ENCODE measurements around the gene NFKBIZ. TPM values are rescaled to one million over a fixed set of nuclear protein-coding genes. Genes with fewer than 3 reads are reported as not detected.

The NFKBIZ gene, protein sequence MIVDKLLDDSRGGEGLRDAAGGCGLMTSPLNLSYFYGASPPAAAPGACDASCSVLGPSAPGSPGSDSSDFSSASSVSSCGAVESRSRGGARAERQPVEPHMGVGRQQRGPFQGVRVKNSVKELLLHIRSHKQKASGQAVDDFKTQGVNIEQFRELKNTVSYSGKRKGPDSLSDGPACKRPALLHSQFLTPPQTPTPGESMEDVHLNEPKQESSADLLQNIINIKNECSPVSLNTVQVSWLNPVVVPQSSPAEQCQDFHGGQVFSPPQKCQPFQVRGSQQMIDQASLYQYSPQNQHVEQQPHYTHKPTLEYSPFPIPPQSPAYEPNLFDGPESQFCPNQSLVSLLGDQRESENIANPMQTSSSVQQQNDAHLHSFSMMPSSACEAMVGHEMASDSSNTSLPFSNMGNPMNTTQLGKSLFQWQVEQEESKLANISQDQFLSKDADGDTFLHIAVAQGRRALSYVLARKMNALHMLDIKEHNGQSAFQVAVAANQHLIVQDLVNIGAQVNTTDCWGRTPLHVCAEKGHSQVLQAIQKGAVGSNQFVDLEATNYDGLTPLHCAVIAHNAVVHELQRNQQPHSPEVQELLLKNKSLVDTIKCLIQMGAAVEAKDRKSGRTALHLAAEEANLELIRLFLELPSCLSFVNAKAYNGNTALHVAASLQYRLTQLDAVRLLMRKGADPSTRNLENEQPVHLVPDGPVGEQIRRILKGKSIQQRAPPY
- polyA plus RNA-seq (2013, experiment 1 of 2; ENCODE audit: insufficient read length), result 20.8 TPM
- polyA plus RNA-seq (2013, experiment 2 of 2; ENCODE audit: insufficient read length), result 22.3 TPM

DNA sequence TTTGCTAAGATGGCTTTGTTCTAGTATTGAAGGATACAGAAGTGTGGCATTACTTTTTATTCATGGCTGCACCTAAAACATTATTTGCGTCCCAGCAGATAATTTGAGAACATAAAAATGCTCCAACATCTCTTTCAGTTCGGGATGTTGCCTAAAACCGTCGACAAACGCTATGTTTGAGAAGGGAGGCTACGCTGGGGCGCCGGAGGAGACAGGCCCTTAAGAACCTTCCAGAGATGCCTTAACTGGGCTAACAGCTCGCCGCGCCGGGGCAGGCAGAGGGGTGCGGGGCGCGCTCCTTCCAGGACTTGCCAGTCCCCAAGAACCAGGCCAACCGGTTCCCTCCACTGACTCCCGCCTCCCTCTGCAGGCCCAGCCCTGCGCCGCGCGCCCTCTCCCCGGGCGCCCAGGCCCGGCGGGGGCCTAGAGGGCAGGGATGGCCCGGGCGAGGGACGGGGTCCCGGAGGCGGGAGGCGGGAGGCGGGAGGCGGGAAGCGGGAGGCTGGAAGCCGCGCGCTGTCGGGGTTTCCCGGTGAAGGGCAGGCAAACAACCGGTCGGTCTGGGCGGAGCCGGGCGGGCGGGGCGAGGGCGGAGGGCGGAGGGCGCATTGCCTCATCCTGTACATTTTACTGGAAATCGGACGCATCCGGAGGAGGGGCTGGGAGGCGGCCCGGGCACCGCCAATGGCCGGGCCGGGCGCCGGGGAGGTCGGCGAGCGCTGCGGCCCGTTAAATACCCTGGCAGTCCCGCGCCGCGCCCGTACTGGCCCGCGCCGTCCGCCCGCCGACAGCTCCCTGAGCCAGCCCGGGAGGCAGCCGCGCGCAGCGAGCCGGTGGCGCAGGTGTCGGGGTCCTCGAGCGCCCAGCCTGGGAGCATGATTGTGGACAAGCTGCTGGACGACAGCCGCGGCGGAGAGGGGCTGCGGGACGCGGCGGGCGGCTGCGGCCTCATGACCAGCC, at the start of gene NFKBIZ:
Gene NFKBIZ (plus strand): TSS at position 761 of the 960 bp plus-strand sequence. CDS start 115 bp downstream, at position 876.
- DNase-seq, result peak; percentile 95

GRCh38 chr3:101801174-101801573, 48.1 kb upstream of the NFKBIZ start:
- no peak for DNase-seq

DNA sequence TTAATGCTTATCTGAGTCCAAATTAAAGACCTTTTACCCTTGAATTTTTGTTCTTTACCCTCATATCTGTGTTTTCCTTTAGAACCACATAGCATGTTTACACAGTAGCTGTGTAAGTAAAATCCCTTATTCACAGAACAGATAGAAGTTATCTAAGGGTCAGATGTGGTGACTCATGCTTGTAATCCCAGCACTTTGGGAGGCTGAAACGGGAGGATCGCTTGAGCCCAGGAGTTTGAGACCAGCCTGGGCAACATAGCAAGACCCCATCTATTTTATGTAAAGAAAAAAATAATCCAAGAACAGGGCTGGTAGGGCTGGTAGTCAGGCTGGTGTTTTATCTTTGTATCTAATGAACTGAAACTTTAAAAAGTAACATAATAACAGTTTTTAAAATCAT, 47.1 kb upstream of the NFKBIZ start:
- DNase-seq, result no peak

DNA sequence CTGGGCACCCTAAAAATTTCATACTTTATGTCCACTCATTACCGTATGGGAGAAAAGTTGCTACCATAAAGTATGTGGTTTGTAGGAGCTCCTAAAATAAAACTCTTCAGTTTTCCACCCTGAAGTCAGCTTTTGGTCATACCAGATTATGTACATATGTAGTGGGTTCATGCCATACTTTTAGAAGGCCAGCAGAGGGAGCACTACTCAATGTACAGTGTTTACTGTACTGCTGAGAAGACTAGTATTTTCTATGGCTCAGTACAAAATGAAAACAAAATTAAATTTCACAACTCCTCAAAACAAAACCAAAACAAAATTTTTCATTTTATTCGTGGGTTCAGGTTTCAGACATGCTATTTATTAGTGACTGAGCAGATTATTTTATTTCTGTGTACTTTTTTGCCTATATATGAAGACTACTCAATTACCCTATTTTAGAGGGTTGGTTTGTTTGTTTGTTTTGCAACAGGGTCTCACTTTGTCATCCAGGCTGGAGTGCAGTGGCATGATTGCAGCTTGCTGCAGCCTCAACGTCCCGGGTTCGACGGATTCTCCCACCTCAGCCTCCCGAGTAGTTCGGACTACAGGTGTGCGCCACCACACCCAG, 46.0 kb upstream of the NFKBIZ start:
- DNase-seq, result peak; percentile 62

DNA sequence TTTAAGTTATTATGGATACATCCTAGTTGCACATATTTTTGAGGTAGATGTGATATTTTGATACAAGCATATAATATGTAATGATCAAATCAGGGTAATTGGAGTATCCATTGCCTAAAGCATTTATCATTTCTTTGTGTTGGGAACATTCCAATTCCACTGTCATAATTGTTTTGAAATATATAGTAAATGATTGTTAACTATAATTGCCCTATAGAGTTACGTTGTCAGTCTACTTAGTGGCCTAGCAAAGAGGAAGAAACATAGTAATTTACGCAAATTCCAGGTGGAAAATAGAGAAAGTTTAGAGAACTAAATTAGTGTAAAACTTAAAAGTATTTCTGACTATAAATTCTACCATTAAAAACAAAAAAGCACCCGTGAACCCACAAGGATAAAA, 45.4 kb upstream of the NFKBIZ start:
- no peak for DNase-seq

GRCh38 chr3:101806491-101806890, 42.8 kb upstream of the NFKBIZ start:
- DNase-seq, result peak; percentile 15

DNA sequence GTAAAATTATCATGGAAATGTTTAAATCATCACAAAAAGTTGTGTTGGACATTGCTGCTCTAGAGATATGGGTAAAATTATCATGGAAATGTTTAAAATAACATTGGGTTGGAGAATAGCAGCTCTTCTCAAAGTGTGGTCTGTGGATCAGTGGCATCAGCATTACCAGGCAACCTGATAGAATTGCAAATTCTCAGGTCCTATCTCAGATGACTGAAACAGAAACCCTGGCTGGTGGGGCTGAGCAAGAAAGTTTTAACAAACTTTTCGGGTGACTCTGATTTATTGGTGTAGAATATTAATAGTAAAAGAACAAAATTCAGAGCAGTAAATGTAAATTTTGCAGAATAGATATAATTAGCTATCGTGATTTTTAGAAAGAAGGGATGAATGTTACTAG, 41.4 kb upstream of the NFKBIZ start:
- DNase-seq, result no peak

DNA sequence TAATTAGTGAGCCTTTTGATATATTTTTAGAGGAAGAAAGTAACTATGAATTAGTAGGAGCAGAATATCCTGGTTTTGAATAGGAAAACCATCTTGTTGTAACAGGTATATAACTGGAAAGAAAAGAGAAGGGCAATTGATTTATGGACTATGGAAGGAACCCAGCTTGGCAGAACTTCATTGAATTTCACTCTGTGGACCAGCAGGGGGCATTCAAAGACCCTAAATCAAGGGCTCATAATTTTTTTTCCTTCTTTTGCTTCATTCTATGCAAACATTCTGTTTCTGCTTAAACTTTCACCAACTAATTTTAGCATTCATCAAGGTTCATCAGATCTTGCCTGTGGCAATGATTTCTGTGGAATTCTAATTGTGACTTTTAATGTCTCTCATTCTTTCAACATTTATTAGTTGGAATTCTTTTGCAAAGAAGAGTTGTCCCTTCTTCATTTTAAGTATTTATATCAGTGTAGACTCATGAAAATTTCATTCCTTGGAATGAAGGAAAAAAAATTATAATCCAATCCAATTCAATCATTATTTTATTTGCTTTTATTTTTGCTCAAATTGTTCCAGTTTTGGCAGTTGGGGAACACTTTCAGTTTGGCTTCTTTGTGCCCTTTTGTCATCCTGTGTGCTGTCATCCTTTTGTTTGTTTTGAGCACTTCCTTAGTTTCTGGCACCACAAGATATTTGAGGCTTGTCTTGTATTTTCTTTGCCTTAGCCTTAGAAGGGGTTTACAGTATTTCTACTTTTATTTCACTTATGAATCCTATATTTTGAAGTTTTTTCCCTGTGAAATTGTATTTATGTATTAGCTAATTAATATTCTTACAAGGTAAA, 39.9 kb upstream of the NFKBIZ start:
- peak; percentile 41 for DNase-seq

DNA sequence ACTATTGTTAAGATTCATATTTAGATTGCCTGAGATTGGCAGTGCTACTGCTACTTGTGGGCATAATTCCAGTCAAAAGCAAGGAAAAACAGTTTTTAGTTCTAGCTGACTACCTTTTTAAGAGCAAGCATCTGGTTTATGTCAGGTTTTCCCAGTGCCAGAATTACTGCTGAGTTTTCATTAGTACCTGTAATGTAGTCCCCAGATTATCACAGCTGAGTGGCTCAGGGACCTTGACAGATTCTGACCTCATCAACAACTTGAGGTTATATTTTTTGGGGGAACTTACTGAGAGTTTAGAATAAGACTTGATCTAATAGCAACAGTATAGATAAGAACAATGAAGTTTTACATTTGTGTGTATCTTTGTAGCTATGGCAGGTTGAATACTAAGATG, 39.3 kb upstream of the NFKBIZ start:
- DNase-seq, result no peak

DNA sequence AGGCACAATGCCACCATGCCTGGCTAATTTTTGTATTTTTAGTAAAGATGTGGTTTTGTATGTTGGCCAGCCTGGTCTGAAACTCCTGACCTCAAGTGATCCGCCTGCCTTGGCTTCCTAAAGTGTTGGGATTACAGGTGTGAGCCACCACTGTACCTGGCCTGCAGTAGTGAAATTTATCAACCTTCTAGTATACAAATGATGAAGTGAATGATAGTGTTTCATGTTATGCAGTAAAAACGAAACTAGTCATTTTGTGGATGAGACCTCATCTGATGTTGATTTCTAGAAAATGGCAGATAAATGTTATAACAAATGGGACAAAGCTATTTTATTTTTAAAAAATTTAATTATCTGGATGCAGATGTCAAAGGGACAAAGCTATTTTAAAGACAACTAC, 37.4 kb upstream of the NFKBIZ start:
- DNase-seq, result no peak

DNA sequence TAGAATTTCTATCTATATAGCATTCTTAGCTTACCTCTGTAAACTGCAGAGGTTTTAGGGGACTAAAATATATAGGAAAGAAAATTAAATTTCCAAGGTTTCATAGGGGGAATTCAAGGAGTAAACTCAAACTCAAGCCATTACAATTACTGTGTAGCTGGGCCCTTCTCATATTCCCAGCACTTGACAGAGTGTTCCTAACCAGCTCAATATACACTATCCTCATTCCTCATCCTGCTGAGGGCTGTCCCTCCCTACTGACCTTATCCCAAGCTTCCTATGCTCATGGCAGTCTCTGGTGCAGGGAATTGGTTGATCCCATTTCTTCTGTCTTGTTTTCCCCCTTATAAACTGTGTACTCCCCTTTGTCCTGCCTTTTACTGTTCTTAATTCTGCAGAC, 36.4 kb upstream of the NFKBIZ start:
- DNase-seq, result no peak

DNA sequence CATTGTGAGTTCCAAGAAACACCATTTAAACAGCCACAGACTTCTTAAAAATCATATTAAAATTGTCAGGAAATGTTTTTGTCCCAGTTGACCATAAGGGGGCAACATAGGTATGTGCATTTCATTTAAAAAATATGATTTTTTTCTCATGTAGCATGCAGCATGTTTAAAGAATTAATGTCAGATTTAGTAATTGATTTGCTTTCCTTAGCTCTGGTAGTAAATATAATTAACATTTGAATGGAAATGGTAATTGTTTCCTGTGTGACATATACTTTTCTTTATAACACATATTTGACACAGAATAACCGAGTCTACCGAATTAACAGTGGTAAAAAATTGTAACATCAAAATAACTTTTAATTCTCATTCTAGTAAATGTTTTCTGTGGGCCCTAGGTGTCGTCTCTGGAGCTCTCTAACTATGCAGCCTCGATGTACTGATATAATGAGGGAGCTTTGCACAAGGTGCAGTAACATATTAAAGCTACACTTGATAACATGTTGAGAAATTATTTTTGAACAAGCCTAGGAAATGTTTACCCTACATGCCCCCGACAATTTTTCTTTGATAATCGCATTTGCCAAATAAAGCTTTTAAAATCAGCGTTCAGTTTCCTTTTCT, 35.4 kb upstream of the NFKBIZ start:
- peak; percentile 48 for DNase-seq

DNA sequence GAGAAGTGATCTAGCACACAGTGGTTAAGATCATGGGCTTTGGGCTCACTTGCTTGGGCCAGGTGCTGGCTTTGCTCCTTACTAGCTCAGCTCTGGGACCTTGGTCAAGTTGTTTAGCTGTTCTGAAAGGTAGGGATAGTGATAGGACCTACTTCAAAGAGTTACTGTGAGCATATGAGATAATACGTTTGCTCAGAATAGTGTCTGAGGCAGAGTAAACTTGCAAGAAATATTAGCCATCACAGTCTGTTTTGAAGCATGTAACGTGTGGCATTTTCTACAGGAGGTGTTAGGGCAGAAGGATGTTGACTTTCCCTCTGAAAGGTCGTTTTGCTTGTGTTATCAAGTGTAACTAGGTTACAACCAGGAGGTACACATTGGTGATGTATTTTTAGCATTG, 34.5 kb upstream of the NFKBIZ start:
- no peak for DNase-seq

- DNase-seq, result peak; percentile 41
These were observed 32.8 kb upstream of the NFKBIZ start for GRCh38 chr3:101816215-101817149.

DNA sequence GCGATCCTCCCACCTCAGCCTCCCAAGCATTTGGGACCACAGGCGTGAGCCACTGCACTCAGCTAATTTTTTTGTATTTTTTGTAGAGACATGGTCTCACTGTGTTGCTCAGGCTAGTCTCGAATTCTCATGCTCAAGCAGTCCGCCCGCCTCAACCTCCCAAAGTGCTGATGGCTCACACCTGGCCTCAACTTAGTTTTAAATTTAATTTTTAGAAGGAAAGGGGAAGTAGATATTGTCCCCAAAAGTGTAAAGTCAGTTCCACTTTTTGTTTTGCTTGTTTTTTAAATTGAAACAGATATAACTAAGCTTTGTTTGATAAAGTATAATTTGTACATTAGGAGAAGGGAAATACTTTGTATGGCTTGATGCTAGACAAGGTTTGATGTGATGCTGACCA, 31.3 kb upstream of the NFKBIZ start:
- no peak for DNase-seq

GRCh38 chr3:101819649-101820206, 29.6 kb upstream of the NFKBIZ start:
- DNase-seq, result no peak

- no peak for DNase-seq
These were observed 27.8 kb upstream of the NFKBIZ start for GRCh38 chr3:101821503-101821902.

DNA sequence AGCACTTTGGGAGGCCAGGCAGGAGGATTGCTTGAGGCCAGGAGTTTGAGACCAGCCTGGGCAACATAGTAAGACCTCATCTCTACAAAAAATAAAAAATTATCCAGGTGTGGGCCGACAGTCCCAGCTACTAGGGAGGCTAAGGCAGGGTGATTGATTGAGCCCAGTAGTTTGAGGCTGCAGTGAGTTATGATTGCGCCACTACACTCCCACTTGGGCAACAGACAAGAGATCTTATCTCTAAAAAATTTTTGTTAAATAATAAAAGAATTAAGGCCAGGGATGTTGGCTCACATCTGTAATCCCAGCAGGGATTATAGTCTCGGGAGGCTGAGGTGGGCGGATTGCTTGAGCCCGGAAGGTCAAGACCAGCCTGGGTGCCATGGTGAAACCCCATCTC, 25.8 kb upstream of the NFKBIZ start:
- no peak for DNase-seq

DNA sequence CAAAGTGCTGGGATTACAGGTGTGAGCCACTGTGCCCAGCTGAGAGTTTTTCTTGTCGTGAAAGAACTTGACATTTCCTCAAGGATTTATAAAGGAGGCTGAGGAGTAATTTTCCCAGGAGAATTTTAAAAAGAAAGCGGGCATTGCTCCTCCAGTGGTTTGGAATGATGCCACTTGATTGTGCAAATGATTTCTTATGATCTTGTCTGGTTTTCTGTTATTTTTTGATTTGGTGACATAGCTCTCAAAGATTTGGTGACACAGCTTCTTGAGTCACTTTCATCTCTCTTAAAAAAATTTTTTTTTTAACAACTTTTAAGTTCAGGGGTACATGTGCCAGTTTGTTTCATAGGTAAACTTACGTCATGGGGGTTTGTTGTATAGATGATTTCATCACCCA, 24.6 kb upstream of the NFKBIZ start:
- DNase-seq, result no peak
